GM18870 (cell line): Measurements from ENCODE around the gene ERI3.
"Not testable (repeated sequence)": the region's sequence is repeated elsewhere in the genome, so short reads cannot be mapped to it uniquely, and the experiment has no call there.

ENCODE experiments used
- ATAC-seq: cut with Tn5 transposase; IDR thresholded peaks from one replicate; pipeline ENCODE4 v1.9.1; 2021; ENCODE audit warnings: moderate library complexity; ENCODE audit not compliant: unreplicated experiment

The ERI3 gene

DNA sequence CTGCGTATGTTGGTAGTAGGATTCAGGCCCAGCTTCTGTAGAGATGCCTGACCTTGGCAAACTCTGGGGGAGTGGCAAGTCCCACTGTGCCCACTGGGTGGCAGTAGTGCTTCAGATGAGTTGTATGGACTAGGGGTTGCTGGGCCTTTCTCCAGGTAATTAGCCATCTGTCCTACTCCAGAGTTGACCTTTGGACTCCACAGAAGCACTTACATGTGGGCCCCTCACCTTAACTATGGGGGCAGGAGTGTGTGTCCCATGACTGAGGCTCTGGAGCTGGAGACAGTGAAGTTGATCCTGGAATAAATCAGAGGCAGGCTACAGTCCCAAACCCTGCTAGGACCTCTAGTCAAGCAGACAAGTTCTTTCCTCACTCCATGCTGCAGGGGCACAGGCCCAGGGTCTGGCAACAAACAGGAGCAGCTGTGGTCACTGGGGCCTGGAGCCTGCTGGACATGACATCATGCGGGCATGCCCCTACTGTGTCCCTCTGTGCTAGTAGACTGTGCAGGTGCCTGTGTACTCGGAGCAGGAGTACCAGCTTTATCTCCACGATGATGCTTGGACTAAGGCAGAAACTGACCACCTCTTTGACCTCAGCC, 137.1 kb downstream of the ERI3 start:
- no peak for ATAC-seq

DNA sequence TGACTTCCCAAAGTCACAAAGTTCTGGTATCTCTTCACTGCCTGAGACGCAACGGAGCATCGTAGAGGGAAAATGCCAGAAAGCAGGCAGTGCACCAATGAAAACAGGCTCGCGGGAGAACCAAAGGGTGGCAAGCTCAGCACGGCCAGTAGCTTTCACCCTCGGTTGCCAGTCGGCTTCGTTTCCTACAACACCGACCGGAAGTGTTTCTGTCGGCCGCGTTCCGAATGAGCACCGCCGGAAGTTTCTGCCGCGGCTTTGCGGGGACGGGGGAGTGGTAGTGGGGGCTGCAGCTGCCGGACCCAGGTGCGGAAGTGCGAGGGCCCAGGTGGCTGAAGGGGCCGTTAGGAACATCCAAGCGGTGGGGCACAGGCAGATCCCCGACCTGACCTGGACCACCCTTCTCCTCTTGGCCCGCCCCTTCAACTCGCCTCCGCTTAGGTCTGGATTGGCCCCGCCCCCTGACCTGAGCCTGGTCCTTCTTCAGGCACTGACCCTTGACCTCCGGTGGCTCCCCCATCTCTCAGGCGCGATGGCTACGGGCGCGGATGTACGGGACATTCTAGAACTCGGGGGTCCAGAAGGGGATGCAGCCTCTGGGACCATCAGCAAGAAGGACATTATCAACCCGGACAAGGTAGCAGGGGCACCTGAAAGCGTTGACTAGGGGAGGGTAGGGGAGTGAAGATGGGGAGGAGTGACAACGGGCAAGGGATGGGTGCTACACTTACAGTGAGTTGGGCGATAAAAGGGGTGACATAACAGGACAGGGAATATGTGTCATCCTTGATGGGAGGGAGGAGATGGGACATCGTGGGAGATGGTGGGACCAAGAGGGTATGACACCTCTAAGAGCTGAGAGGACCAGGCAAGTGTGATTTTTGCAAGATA, 141.6 kb downstream of the ERI3 start, which contains the start of gene DMAP1:
Gene DMAP1, plus strand, starts transcription at position 250 of the 891 bp plus-strand sequence. Its CDS starts 283 bp downstream, at position 533.
- no peak for ATAC-seq

DNA sequence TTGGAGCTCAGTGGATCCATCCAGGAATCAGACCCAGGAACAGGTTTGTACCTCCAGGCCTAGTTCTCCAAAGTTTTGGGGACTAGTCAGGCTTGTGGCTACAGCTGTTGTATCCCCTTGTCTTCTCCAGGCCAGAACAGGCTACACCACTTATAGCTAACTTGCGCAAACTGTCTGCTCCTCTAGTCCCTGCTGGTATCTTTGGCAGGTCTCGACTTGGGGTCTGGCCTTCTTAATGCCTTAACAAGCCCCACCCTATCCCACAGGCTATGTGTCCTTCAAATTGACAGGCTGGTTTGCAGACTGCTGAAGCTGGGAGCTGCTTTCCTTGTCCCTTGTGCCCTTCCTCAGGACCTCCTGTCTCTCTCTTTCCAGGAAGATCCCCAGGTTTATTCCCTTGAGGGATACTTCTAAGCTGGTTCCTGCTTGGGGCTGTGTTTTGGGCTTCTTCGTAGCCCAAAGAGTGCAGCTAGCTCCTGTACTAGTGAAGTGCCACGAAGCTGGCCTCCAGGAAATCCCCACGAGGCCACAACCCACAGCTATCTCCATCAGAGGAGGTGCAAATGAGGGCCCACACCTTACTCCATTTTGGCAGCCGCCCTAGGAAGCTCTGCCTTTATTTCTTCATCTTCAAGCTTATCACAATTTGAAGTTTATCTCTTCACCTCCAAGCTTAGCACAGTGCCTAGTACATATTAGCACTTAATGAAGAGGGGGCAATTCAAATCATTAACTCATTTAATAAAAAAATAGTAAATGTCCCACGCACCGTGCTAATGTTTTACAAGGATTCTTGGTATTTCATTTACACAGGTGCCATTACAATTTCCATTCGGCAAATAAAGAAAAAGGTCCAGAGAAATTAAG, 142.5 kb downstream of the ERI3 start:
- ATAC-seq = no peak

GRCh38 chr1:44210595-44210994, 144.5 kb downstream of the ERI3 start:
- no peak for ATAC-seq

DNA sequence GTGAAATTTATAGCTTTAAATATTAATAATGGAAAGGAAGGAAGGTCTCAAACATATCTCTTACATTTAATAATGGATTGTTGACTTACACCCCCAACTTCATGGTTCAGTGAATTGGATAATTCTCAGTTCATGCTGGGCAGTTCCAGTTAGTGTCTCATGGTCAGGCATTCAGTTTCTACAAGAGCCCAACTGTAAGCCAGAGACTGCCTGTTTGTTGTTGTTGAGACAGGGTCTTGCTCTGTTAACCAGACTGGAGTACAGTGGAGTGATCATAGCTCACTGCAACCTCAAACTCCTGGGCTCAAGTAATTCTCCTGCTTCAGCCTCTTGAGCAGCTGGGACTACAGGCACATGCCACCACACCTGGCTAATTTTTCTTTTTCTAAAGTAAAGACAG, 146.8 kb downstream of the ERI3 start:
- no peak for ATAC-seq

DNA sequence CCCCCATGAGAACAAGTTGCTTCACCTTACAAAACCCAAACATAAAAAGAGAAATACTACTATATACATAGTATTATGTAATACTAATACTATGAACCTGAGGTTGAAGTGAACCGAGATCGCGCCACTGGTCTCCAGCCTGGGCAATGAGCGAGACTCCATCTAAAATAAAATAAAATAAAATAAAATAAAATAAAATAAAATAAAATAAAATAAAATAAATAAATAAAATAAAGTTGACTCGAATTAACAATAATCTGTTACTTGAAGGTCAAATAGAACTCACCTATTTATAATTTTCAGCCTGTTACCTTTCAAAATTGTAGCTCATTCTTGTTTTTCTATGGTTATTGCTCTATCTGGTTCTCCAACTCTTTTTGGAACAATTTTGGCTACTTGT, 148.5 kb downstream of the ERI3 start:
- not testable (repeated sequence) for ATAC-seq

GRCh38 chr1:44200336-44200735, 154.7 kb downstream of the ERI3 start:
- no peak for ATAC-seq

DNA sequence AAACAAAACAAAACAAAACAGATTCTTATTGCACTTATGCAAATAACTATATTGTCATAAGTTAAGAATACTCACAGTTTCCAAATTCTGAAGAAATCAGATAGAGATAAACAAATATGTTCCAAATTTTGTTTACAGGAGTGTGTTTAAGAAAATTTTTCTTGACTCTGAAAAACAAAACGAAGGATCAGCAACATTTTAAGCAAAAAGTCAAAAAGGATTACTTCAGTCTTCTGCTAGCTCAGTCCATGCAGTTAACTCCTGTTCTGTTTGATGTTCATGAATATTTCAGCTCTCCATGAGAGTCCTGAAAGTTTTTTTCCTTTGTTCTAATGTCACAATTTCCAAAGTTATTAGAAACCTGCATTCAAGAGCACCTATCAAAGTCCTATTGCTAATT, 180.4 kb downstream of the ERI3 start:
- no peak for ATAC-seq
